H9 (cell line): Measurements from ENCODE around the gene VSTM4. TPM values are rescaled to one million over a fixed set of nuclear protein-coding genes. Genes with fewer than 3 reads are reported as not detected.

Experiments used
- DNase-seq: peaks from one replicate; pipeline ENCODE4 v3.0.0-alpha.2; 2017
- H2AFZ ChIP-seq: one replicate; pipeline ENCODE4 v1.6.1; 2013; ENCODE audit warnings: mild to moderate bottlenecking, low read length, control low read depth, moderate library complexity
- H2AK5ac ChIP-seq: 2 replicates; pipeline ENCODE4 v1.6.1; 2013; ENCODE audit warnings: low read length, control low read depth, mixed read lengths; ENCODE audit not compliant: insufficient read length
- H2BK120ac ChIP-seq: one replicate; pipeline ENCODE4 v1.6.1; 2013; ENCODE audit warnings: low read depth, mild to moderate bottlenecking, low read length, control low read depth, inconsistent platforms; ENCODE audit not compliant: poor library complexity, severe bottlenecking
- H2BK12ac ChIP-seq: 2 replicates; pipeline ENCODE4 v1.6.1; 2013; ENCODE audit warnings: low read length, control low read depth, mixed read lengths, low read depth; ENCODE audit not compliant: insufficient read length
- H2BK15ac ChIP-seq: 2 replicates; pipeline ENCODE4 v1.6.1; 2013; ENCODE audit warnings: low read depth, low read length, control low read depth
- H2BK20ac ChIP-seq: one replicate; pipeline ENCODE4 v1.6.1; 2013; ENCODE audit warnings: low read depth, mild to moderate bottlenecking, low read length, control low read depth, inconsistent platforms; ENCODE audit not compliant: poor library complexity, severe bottlenecking
- H2BK5ac ChIP-seq: 2 replicates; pipeline ENCODE4 v1.6.1; 2013; ENCODE audit warnings: low read length, control low read depth, mixed read lengths; ENCODE audit not compliant: insufficient read length
- H3K14ac ChIP-seq: 2 replicates; pipeline ENCODE4 v1.6.1; 2013; ENCODE audit warnings: low read length, control low read depth; ENCODE audit not compliant: insufficient read depth
- H3K18ac ChIP-seq: 2 replicates; pipeline ENCODE4 v1.6.1; 2013; ENCODE audit warnings: low read depth, mild to moderate bottlenecking, mixed read lengths, low read length, control low read depth; ENCODE audit not compliant: insufficient read length
- H3K23ac ChIP-seq: 2 replicates; pipeline ENCODE4 v1.6.1; 2013; ENCODE audit warnings: low read length, control low read depth, mixed read lengths, low read depth; ENCODE audit not compliant: insufficient read length
- H3K23me2 ChIP-seq: 2 replicates; pipeline ENCODE4 v1.6.1; 2013; ENCODE audit warnings: low read depth, mild to moderate bottlenecking, mixed read lengths, low read length, control low read depth; ENCODE audit not compliant: insufficient read length, poor library complexity, severe bottlenecking
- H3K27ac ChIP-seq: 2 replicates; pipeline ENCODE4 v1.5.1; 2013; ENCODE audit warnings: low read length, control low read depth, mixed read lengths, low read depth; ENCODE audit not compliant: insufficient read length
- H3K27me3 ChIP-seq: 2 replicates; pipeline ENCODE4 v1.6.1; 2013; ENCODE audit warnings: low read length, control low read depth, inconsistent platforms; ENCODE audit not compliant: insufficient read depth
- H3K4ac ChIP-seq: 2 replicates; pipeline ENCODE4 v1.6.1; 2013; ENCODE audit warnings: low read depth, mild to moderate bottlenecking, control low read depth, inconsistent platforms, low read length, moderate library complexity
- H3K4me1 ChIP-seq: 2 replicates; pipeline ENCODE4 v1.6.1; 2013; ENCODE audit warnings: low read length, control low read depth, inconsistent platforms; ENCODE audit not compliant: insufficient read depth
- H3K4me2 ChIP-seq: 2 replicates; pipeline ENCODE4 v1.6.1; 2013; ENCODE audit warnings: low read length, control low read depth, mixed read lengths; ENCODE audit not compliant: insufficient read length, insufficient read depth
- H3K56ac ChIP-seq: 2 replicates; pipeline ENCODE4 v1.6.1; 2013; ENCODE audit warnings: low read depth, mild to moderate bottlenecking, mixed read lengths, low read length, control low read depth; ENCODE audit not compliant: insufficient read length
- H3K79me1 ChIP-seq: 2 replicates; pipeline ENCODE4 v1.6.1; 2013; ENCODE audit warnings: low read depth, mild to moderate bottlenecking, moderate library complexity, low read length, control low read depth, inconsistent platforms; ENCODE audit not compliant: insufficient read depth, poor library complexity, severe bottlenecking
- H3K79me2 ChIP-seq: 2 replicates; pipeline ENCODE4 v1.6.1; 2013; ENCODE audit warnings: low read length, control low read depth, inconsistent platforms; ENCODE audit not compliant: insufficient read depth
- H3K9ac ChIP-seq: 2 replicates; pipeline ENCODE4 v1.6.1; 2013; ENCODE audit warnings: low read length, control low read depth, mixed read lengths; ENCODE audit not compliant: insufficient read length; ENCODE audit errors: extremely low read depth
- H3K9me3 ChIP-seq: one replicate; pipeline ENCODE4 v1.6.1; 2013; ENCODE audit warnings: low read depth, low read length, inconsistent platforms; ENCODE audit not compliant: control insufficient read depth
- H3T11ph ChIP-seq: one replicate; pipeline ENCODE4 v1.6.1; 2013; ENCODE audit warnings: mild to moderate bottlenecking, low read length, control low read depth, inconsistent platforms
- H4K20me1 ChIP-seq: one replicate; pipeline ENCODE4 v1.6.1; 2013; ENCODE audit not compliant: control insufficient read depth, insufficient read length, insufficient read depth
- H4K5ac ChIP-seq: 2 replicates; pipeline ENCODE4 v1.6.1; 2013; ENCODE audit warnings: low read depth, mild to moderate bottlenecking, mixed read lengths, low read length, control low read depth; ENCODE audit not compliant: insufficient read length
- H4K8ac ChIP-seq: replicated peaks from 2 replicates; pipeline ENCODE4 v1.6.1; 2013; ENCODE audit warnings: low read length, control low read depth, mixed read lengths, low read depth; ENCODE audit not compliant: insufficient read length
- H4K91ac ChIP-seq: 2 replicates; pipeline ENCODE4 v1.6.1; 2013; ENCODE audit warnings: low read depth, mild to moderate bottlenecking, moderate library complexity, mixed read lengths, low read length, control low read depth; ENCODE audit not compliant: insufficient read length
- H3K27ac Mint-ChIP-seq, 3 experiments: 2 replicates in 2 of 3; 3 replicates in 1 of 3; pipeline ENCODE4 v1.8.0; 2020 to 2021; ENCODE audit warnings: mixed read lengths in 3 of 3, mild to moderate bottlenecking in 1 of 3, moderate library complexity in 1 of 3
- H3K27me3 Mint-ChIP-seq: 2 replicates; pipeline ENCODE4 v1.8.0; 2021; ENCODE audit warnings: low read depth, mild to moderate bottlenecking, moderate library complexity, mixed read lengths
- H3K36me3 Mint-ChIP-seq, 3 experiments: 2 replicates in 2 of 3; 3 replicates in 1 of 3; pipeline ENCODE4 v1.8.0; 2020 to 2021; ENCODE audit warnings: low read depth in 3 of 3, mixed read lengths in 3 of 3; ENCODE audit not compliant: insufficient read depth in 1 of 3
- H3K4me1 Mint-ChIP-seq, 2 experiments: 2 replicates each; pipeline ENCODE4 v1.8.0; 2020; ENCODE audit warnings: mixed read lengths in 2 of 2
- H3K4me3 Mint-ChIP-seq, 2 experiments: 2 replicates in 1 of 2; 3 replicates in 1 of 2; pipeline ENCODE4 v1.8.0; 2020 to 2021; ENCODE audit warnings: mild to moderate bottlenecking in 2 of 2, mixed read lengths in 2 of 2, moderate library complexity in 1 of 2
- H3K9me3 Mint-ChIP-seq, 2 experiments: 2 replicates in 1 of 2; 3 replicates in 1 of 2; pipeline ENCODE4 v1.8.0; 2020; ENCODE audit warnings: mild to moderate bottlenecking in 2 of 2, mixed read lengths in 2 of 2, moderate library complexity in 1 of 2
- WGBS: extraction: QIAGEN DNeasy Blood & Tissue Kit; methylation state at CpG from one replicate; pipeline ENCODE4 v1.1.7; 2013; ENCODE audit warnings: missing lambda C conversion rate, low lambda C conversion rate, mixed read lengths; ENCODE audit not compliant: insufficient read length; ENCODE audit errors: extremely low coverage; 5-methylcytosine and 5-hydroxymethylcytosine counted together
- total RNA-seq: library from RNA; stranded (reverse); gene quantifications from 2 replicates; pipeline ENCODE4 v1.2.1, GENCODE V29; 2021
- TF ChIP-seq, protein P1 (sequence below): fragments of 200-600 bp; sonication (generic); conservative IDR thresholded peaks from 3 replicates; pipeline ENCODE4 v1.8.0; 2021; ENCODE audit warnings: antibody characterized with exemption, mild to moderate bottlenecking

Gene VSTM4
- total RNA-seq, 1 experiment from 2014 or later: 0.44 TPM

DNA sequence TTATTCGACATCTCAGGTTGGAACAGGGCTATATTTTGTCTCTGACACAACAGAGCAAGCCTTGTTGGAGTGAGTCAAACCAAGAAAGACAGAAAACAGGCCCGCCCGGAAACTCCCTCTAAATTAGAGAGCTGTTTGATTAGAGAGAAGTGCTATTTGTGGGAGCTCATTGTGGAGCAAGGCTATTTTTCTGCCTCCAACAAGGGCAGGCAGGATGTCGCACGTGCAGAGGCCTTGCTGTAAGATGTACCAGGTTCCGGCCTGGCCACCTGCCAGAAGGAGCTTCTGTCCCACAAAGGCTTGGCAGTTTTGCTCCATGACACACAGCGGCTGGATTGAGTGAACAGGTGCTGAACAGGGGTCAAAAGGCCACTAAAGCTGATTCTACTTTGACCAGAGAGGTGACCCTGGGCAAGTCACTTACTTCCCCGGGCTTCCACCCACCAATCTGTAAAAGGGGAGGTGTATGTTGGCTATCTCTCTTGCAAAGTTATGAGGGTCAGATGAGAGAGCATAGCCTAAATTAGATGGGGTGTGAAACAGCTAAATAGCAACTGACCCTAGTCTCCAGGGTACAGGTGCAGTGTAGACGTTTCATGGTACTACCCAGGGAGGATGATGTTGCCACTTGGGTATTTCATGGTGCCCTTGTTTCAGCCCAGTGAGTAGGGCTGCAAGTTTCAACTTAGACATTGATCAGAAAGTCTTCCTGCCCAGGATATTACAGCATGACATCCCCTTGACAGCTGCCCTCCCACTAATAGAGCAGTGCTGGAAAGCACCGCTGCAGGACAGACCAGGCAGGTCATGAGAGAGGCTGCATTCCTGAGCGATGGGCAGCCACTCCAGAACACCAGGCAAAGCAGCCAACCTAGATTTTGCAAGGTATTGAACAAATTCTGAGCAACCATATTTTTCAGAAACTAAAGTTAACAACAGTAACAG is 62.0 kb downstream of the VSTM4 start:
- H2BK12ac ChIP-seq: no peak overlapping the region
- no peak overlapping the region for H4K91ac ChIP-seq
- H3K27ac ChIP-seq: no peak overlapping the region
- no peak overlapping the region for H4K5ac ChIP-seq
- Mint-ChIP-seq H3K4me3 (no peak overlapping the region), H3K27ac (no peak overlapping the region), H3K36me3 (no peaks in the 10 kb centered on the region), H3K4me1 (peaks cover 11% of the 10 kb centered on the region in 2 experiments), H3K9me3 (no peaks in the 10 kb centered on the region), H3K27me3 (no peaks in the 10 kb centered on the region; the same call in 1 of the 2 replicates)
- H4K20me1 ChIP-seq: no peaks in the 10 kb centered on the region
- no peak overlapping the region for H2BK20ac ChIP-seq
- no peak overlapping the region for H4K8ac ChIP-seq
- H3K4ac ChIP-seq: no peak overlapping the region
- H3K18ac ChIP-seq: no peak overlapping the region
- H3K4me1 ChIP-seq: peaks cover 6% of the 10 kb centered on the region; the same call in 1 of the 2 replicates
- no peaks in the 10 kb centered on the region for H3K27me3 ChIP-seq
- H3K56ac ChIP-seq: no peak overlapping the region
- H3K79me1 ChIP-seq: no peaks in the 10 kb centered on the region
- no peak overlapping the region for H3K23ac ChIP-seq
- no peak overlapping the region for H2AK5ac ChIP-seq
- no peak for DNase-seq
- H3K79me2 ChIP-seq: no peaks in the 10 kb centered on the region
- no peak overlapping the region for H3K4me2 ChIP-seq
- no peak overlapping the region for H2BK15ac ChIP-seq
- H2AFZ ChIP-seq: no peak overlapping the region
- no peaks in the 10 kb centered on the region for H3K9me3 ChIP-seq
- no CpG with 5 or more reads among the region's 11 CpGs for WGBS
- no peaks in the 10 kb centered on the region for H3K23me2 ChIP-seq
- TF ChIP-seq, protein P1, sequence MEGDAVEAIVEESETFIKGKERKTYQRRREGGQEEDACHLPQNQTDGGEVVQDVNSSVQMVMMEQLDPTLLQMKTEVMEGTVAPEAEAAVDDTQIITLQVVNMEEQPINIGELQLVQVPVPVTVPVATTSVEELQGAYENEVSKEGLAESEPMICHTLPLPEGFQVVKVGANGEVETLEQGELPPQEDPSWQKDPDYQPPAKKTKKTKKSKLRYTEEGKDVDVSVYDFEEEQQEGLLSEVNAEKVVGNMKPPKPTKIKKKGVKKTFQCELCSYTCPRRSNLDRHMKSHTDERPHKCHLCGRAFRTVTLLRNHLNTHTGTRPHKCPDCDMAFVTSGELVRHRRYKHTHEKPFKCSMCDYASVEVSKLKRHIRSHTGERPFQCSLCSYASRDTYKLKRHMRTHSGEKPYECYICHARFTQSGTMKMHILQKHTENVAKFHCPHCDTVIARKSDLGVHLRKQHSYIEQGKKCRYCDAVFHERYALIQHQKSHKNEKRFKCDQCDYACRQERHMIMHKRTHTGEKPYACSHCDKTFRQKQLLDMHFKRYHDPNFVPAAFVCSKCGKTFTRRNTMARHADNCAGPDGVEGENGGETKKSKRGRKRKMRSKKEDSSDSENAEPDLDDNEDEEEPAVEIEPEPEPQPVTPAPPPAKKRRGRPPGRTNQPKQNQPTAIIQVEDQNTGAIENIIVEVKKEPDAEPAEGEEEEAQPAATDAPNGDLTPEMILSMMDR: no peak
- no peak overlapping the region for H3K14ac ChIP-seq
- H2BK120ac ChIP-seq: no peak overlapping the region
- H3T11ph ChIP-seq: no peak overlapping the region
- no peak overlapping the region for H2BK5ac ChIP-seq
- no peak overlapping the region for H3K9ac ChIP-seq
